Neural progenitor cell (in vitro differentiated cells): Measurements from ENCODE around the gene USP35. TPM values are rescaled to one million over a fixed set of nuclear protein-coding genes. Genes with fewer than 3 reads are reported as not detected.

ENCODE experiments used
- DNase-seq: peaks from one replicate; pipeline ENCODE4 v3.0.0-alpha.2; 2016; ENCODE audit warnings: low spot score
- H2AFZ ChIP-seq: fragments of 200-600 bp; sonication (generic); replicated peaks from 2 replicates; pipeline ENCODE4 v1.6.1; 2016; ENCODE audit warnings: antibody characterized with exemption
- H3F3A ChIP-seq: fragments of 200-600 bp; sonication (generic); 2 replicates; pipeline ENCODE4 v1.6.1; 2016; ENCODE audit warnings: antibody characterized with exemption, low read depth
- H3K27ac ChIP-seq: fragments of 200-600 bp; sonication (generic); 2 replicates; pipeline ENCODE4 v1.5.1; 2016; ENCODE audit warnings: mild to moderate bottlenecking
- H3K27me3 ChIP-seq: fragments of 200-600 bp; sonication (generic); 2 replicates; pipeline ENCODE4 v1.6.1; 2016; ENCODE audit warnings: mild to moderate bottlenecking, moderate library complexity
- H3K36me3 ChIP-seq: fragments of 200-600 bp; sonication (generic); 2 replicates; pipeline ENCODE4 v1.5.1; 2016
- H3K4me1 ChIP-seq: fragments of 200-600 bp; sonication (generic); 2 replicates; pipeline ENCODE4 v1.6.1; 2016; ENCODE audit warnings: mixed run types
- H3K4me2 ChIP-seq: fragments of 200-600 bp; sonication (generic); 2 replicates; pipeline ENCODE4 v1.6.1; 2016
- H3K4me3 ChIP-seq: fragments of 200-600 bp; sonication (generic); 2 replicates; pipeline ENCODE4 v1.5.1; 2016
- H3K79me2 ChIP-seq: fragments of 200-600 bp; sonication (generic); 2 replicates; pipeline ENCODE4 v1.6.1; 2016; ENCODE audit warnings: low read depth
- H3K9ac ChIP-seq: fragments of 200-600 bp; sonication (generic); 2 replicates; pipeline ENCODE4 v1.6.1; 2016
- H3K9me3 ChIP-seq: fragments of 200-600 bp; sonication (generic); 2 replicates; pipeline ENCODE4 v1.5.1; 2016; ENCODE audit warnings: low read depth
- H4K20me1 ChIP-seq: fragments of 200-600 bp; sonication (generic); 2 replicates; pipeline ENCODE4 v1.6.1; 2016; ENCODE audit warnings: low read depth
- H3K27ac Mint-ChIP-seq: 3 replicates; pipeline ENCODE4 v1.8.0; 2021; ENCODE audit warnings: mixed read lengths
- H3K27me3 Mint-ChIP-seq: 2 replicates; pipeline ENCODE4 v1.8.0; 2022; ENCODE audit warnings: low read depth, mild to moderate bottlenecking, inconsistent platforms, moderate library complexity, mixed read lengths; ENCODE audit not compliant: insufficient read depth
- H3K36me3 Mint-ChIP-seq: 3 replicates; pipeline ENCODE4 v1.8.0; 2021; ENCODE audit warnings: mixed read lengths
- H3K4me1 Mint-ChIP-seq: 3 replicates; pipeline ENCODE4 v1.8.0; 2021; ENCODE audit warnings: mixed read lengths
- H3K4me3 Mint-ChIP-seq: 3 replicates; pipeline ENCODE4 v1.8.0; 2021; ENCODE audit warnings: mild to moderate bottlenecking, moderate library complexity, mixed read lengths
- H3K9me3 Mint-ChIP-seq: 3 replicates; pipeline ENCODE4 v1.8.0; 2020; ENCODE audit warnings: mixed read lengths
- EZH2 ChIP-seq: fragments of 200-600 bp; sonication (generic); IDR thresholded peaks from 2 replicates; pipeline ENCODE4 v1.6.1; 2017; ENCODE audit warnings: antibody characterized with exemption, mild to moderate bottlenecking, moderate library complexity
- EZH2phosphoT487 ChIP-seq: fragments of 200-600 bp; sonication (generic); IDR thresholded peaks from 2 replicates; pipeline ENCODE4 v1.6.1; 2017; ENCODE audit warnings: antibody characterized with exemption
- total RNA-seq: library from RNA; depleted of rRNA; stranded (reverse); fragments of >200 nt; gene quantifications from 2 replicates; pipeline ENCODE4 v1.2.3, GENCODE V29; 2015; ENCODE audit warnings: low replicate concordance
- TF ChIP-seq, protein P1 (sequence below): fragments of 200-600 bp; sonication (generic); IDR thresholded peaks from 2 replicates; pipeline ENCODE4 v1.5.1; 2017; ENCODE audit warnings: antibody characterized with exemption, mild to moderate bottlenecking

USP35 gene
- total RNA-seq, 1 donor from 2014 or later = 4.2 TPM

DNA sequence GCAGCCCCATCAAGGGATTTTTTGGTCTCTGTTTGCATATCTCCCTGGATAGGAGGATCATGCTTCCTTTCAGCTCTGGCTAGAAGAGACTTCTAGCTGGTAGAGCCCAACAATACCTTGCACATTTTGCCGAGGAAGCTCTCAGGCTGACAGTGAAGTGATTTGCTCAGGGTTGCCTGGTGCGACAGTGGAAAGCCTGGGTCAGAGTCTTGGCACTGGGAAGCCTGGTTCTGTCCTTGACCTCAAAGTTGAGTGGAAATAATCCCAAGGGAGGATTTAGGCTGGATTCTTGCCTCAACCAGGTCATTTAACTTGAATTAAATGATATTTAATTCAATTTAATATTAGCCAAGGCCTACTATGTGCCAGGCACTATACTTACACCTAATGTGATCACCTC, 24.9 kb upstream of the USP35 start:
- no peaks in the 10 kb centered on the region for H3F3A ChIP-seq
- Mint-ChIP-seq H3K4me3 (no peak overlapping the region), H3K36me3 (peaks cover under 1% of the 10 kb centered on the region), H3K27ac (no peak overlapping the region), H3K9me3 (no peaks in the 10 kb centered on the region), H3K27me3 (peaks cover 5% of the 10 kb centered on the region), H3K4me1 (no peaks in the 10 kb centered on the region)
- no peaks in the 10 kb centered on the region for H3K27me3 ChIP-seq
- TF ChIP-seq EZH2phosphoT487 (no peak), EZH2 (no peak)
- TF ChIP-seq, protein P1, sequence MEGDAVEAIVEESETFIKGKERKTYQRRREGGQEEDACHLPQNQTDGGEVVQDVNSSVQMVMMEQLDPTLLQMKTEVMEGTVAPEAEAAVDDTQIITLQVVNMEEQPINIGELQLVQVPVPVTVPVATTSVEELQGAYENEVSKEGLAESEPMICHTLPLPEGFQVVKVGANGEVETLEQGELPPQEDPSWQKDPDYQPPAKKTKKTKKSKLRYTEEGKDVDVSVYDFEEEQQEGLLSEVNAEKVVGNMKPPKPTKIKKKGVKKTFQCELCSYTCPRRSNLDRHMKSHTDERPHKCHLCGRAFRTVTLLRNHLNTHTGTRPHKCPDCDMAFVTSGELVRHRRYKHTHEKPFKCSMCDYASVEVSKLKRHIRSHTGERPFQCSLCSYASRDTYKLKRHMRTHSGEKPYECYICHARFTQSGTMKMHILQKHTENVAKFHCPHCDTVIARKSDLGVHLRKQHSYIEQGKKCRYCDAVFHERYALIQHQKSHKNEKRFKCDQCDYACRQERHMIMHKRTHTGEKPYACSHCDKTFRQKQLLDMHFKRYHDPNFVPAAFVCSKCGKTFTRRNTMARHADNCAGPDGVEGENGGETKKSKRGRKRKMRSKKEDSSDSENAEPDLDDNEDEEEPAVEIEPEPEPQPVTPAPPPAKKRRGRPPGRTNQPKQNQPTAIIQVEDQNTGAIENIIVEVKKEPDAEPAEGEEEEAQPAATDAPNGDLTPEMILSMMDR = no peak
- H3K4me3 ChIP-seq = no peak overlapping the region
- no peak overlapping the region for H2AFZ ChIP-seq
- no peaks in the 10 kb centered on the region for H3K36me3 ChIP-seq
- H3K27ac ChIP-seq = no peak overlapping the region
- no peak overlapping the region for H3K9ac ChIP-seq
- H3K4me2 ChIP-seq = no peak overlapping the region
- H4K20me1 ChIP-seq = no peaks in the 10 kb centered on the region
- H3K4me1 ChIP-seq = no peaks in the 10 kb centered on the region
- no peaks in the 10 kb centered on the region for H3K79me2 ChIP-seq
- H3K9me3 ChIP-seq = no peaks in the 10 kb centered on the region
- DNase-seq = no peak

DNA sequence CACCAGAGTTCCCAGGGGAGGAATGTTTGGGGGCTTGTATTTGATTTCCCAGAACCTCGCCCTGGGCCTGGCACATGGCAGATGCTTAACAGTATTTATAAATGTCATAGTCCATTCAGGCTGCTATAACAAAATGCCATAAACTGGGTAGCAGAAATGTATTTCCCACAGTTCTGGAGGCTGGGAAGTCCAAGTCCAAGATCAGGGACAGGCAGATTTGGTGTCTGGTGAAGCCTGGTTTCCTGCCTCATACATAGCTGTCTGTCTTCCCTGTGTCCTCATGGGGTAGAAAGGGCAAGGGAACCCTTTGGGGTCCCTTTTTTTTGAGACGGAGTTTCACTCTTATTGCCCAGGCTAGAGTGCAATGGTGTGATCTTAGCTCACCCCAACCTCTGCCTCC, 24.2 kb upstream of the USP35 start:
- Mint-ChIP-seq H3K36me3 (no peaks in the 10 kb centered on the region), H3K4me1 (no peaks in the 10 kb centered on the region), H3K9me3 (no peaks in the 10 kb centered on the region), H3K27me3 (peaks cover 5% of the 10 kb centered on the region), H3K27ac (no peak overlapping the region), H3K4me3 (no peak overlapping the region)
- no peak overlapping the region for H3K9ac ChIP-seq
- H4K20me1 ChIP-seq = no peaks in the 10 kb centered on the region
- no peak for TF ChIP-seq EZH2phosphoT487
- TF ChIP-seq, protein P1 = no peak
- TF ChIP-seq EZH2 = no peak
- no peaks in the 10 kb centered on the region for H3K36me3 ChIP-seq
- H3K4me3 ChIP-seq = no peak overlapping the region
- no peak overlapping the region for H2AFZ ChIP-seq
- H3K4me1 ChIP-seq = no peaks in the 10 kb centered on the region
- H3K27me3 ChIP-seq = no peaks in the 10 kb centered on the region
- H3K9me3 ChIP-seq = no peaks in the 10 kb centered on the region
- H3K79me2 ChIP-seq = no peaks in the 10 kb centered on the region
- no peak for DNase-seq
- no peak overlapping the region for H3K27ac ChIP-seq
- no peak overlapping the region for H3K4me2 ChIP-seq
- no peaks in the 10 kb centered on the region for H3F3A ChIP-seq

DNA sequence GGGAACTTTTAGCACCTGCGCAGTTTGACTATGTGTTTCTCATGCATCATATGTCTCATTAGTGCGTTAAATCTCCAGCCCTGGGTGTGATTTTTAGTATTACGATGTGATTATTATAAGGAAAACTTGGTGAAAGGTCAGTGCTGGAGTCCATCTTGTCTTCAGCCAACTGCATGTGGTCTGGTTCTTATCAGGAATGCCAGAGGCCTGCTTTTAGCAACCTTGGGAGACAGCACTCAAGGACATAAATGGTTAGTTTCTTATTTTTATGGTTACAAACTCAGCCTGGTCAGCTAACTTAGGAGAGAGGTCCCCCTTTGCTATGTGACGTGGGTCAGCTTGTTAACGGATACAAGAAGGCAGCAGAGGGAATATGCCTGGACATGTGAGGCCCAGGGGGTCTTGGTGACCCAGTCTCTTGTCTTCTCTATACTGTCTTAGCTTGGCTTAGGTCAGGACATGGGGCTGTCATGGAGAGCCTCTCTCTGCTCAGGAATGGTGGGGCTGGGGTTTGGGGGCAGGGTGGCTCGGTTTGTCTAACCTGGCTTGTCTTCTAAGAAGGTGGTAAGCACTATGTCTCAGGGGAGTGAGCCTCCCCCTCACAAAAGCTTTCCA, 21.8 kb upstream of the USP35 start:
- Histone ChIP-seq H3K4me2 (no peak overlapping the region), H3K79me2 (no peaks in the 10 kb centered on the region), H3K4me1 (no peaks in the 10 kb centered on the region), H3K27me3 (no peaks in the 10 kb centered on the region), H3K4me3 (no peak overlapping the region), H4K20me1 (no peaks in the 10 kb centered on the region), H3K9ac (no peak overlapping the region), H3K27ac (no peak overlapping the region), H3K9me3 (no peaks in the 10 kb centered on the region), H3K36me3 (no peaks in the 10 kb centered on the region), H3F3A (no peaks in the 10 kb centered on the region), H2AFZ (no peak overlapping the region)
- H3K27me3 Mint-ChIP-seq = peaks cover 5% of the 10 kb centered on the region
- H3K36me3 Mint-ChIP-seq = no peaks in the 10 kb centered on the region
- TF ChIP-seq, protein P1 = no peak
- no peak for TF ChIP-seq EZH2phosphoT487
- no peak for TF ChIP-seq EZH2
- H3K4me1 Mint-ChIP-seq = no peaks in the 10 kb centered on the region
- no peak for DNase-seq
- H3K9me3 Mint-ChIP-seq = no peaks in the 10 kb centered on the region
- peak overlapping the region; percentile 57 for H3K27ac Mint-ChIP-seq
- H3K4me3 Mint-ChIP-seq = no peak overlapping the region
